H9 (cell line): ENCODE data around the gene HLA-DQB1. TPM values are rescaled to one million over a fixed set of nuclear protein-coding genes. Genes with fewer than 3 reads are reported as not detected.
"Not testable (repeated sequence)": the region's sequence is repeated elsewhere in the genome, so short reads cannot be mapped to it uniquely, and the experiment has no call there.

ENCODE experiments used
- DNase-seq: peaks from one replicate; pipeline ENCODE4 v3.0.0-alpha.2; 2017
- H2AFZ ChIP-seq: one replicate; pipeline ENCODE4 v1.6.1; 2013; ENCODE audit warnings: mild to moderate bottlenecking, low read length, control low read depth, moderate library complexity
- H2AK5ac ChIP-seq: 2 replicates; pipeline ENCODE4 v1.6.1; 2013; ENCODE audit warnings: low read length, control low read depth, mixed read lengths; ENCODE audit not compliant: insufficient read length
- H2BK120ac ChIP-seq: one replicate; pipeline ENCODE4 v1.6.1; 2013; ENCODE audit warnings: low read depth, mild to moderate bottlenecking, low read length, control low read depth, inconsistent platforms; ENCODE audit not compliant: poor library complexity, severe bottlenecking
- H2BK12ac ChIP-seq: 2 replicates; pipeline ENCODE4 v1.6.1; 2013; ENCODE audit warnings: low read length, control low read depth, mixed read lengths, low read depth; ENCODE audit not compliant: insufficient read length
- H2BK15ac ChIP-seq: 2 replicates; pipeline ENCODE4 v1.6.1; 2013; ENCODE audit warnings: low read depth, low read length, control low read depth
- H2BK20ac ChIP-seq: one replicate; pipeline ENCODE4 v1.6.1; 2013; ENCODE audit warnings: low read depth, mild to moderate bottlenecking, low read length, control low read depth, inconsistent platforms; ENCODE audit not compliant: poor library complexity, severe bottlenecking
- H2BK5ac ChIP-seq: 2 replicates; pipeline ENCODE4 v1.6.1; 2013; ENCODE audit warnings: low read length, control low read depth, mixed read lengths; ENCODE audit not compliant: insufficient read length
- H3K14ac ChIP-seq: 2 replicates; pipeline ENCODE4 v1.6.1; 2013; ENCODE audit warnings: low read length, control low read depth; ENCODE audit not compliant: insufficient read depth
- H3K18ac ChIP-seq: 2 replicates; pipeline ENCODE4 v1.6.1; 2013; ENCODE audit warnings: low read depth, mild to moderate bottlenecking, mixed read lengths, low read length, control low read depth; ENCODE audit not compliant: insufficient read length
- H3K23ac ChIP-seq: 2 replicates; pipeline ENCODE4 v1.6.1; 2013; ENCODE audit warnings: low read length, control low read depth, mixed read lengths, low read depth; ENCODE audit not compliant: insufficient read length
- H3K23me2 ChIP-seq: 2 replicates; pipeline ENCODE4 v1.6.1; 2013; ENCODE audit warnings: low read depth, mild to moderate bottlenecking, mixed read lengths, low read length, control low read depth; ENCODE audit not compliant: insufficient read length, poor library complexity, severe bottlenecking
- H3K27ac ChIP-seq: 2 replicates; pipeline ENCODE4 v1.5.1; 2013; ENCODE audit warnings: low read length, control low read depth, mixed read lengths, low read depth; ENCODE audit not compliant: insufficient read length
- H3K27me3 ChIP-seq: 2 replicates; pipeline ENCODE4 v1.6.1; 2013; ENCODE audit warnings: low read length, control low read depth, inconsistent platforms; ENCODE audit not compliant: insufficient read depth
- H3K4ac ChIP-seq: 2 replicates; pipeline ENCODE4 v1.6.1; 2013; ENCODE audit warnings: low read depth, mild to moderate bottlenecking, control low read depth, inconsistent platforms, low read length, moderate library complexity
- H3K4me1 ChIP-seq: 2 replicates; pipeline ENCODE4 v1.6.1; 2013; ENCODE audit warnings: low read length, control low read depth, inconsistent platforms; ENCODE audit not compliant: insufficient read depth
- H3K4me2 ChIP-seq: 2 replicates; pipeline ENCODE4 v1.6.1; 2013; ENCODE audit warnings: low read length, control low read depth, mixed read lengths; ENCODE audit not compliant: insufficient read length, insufficient read depth
- H3K56ac ChIP-seq: 2 replicates; pipeline ENCODE4 v1.6.1; 2013; ENCODE audit warnings: low read depth, mild to moderate bottlenecking, mixed read lengths, low read length, control low read depth; ENCODE audit not compliant: insufficient read length
- H3K79me1 ChIP-seq: 2 replicates; pipeline ENCODE4 v1.6.1; 2013; ENCODE audit warnings: low read depth, mild to moderate bottlenecking, moderate library complexity, low read length, control low read depth, inconsistent platforms; ENCODE audit not compliant: insufficient read depth, poor library complexity, severe bottlenecking
- H3K79me2 ChIP-seq: 2 replicates; pipeline ENCODE4 v1.6.1; 2013; ENCODE audit warnings: low read length, control low read depth, inconsistent platforms; ENCODE audit not compliant: insufficient read depth
- H3K9ac ChIP-seq: 2 replicates; pipeline ENCODE4 v1.6.1; 2013; ENCODE audit warnings: low read length, control low read depth, mixed read lengths; ENCODE audit not compliant: insufficient read length; ENCODE audit errors: extremely low read depth
- H3K9me3 ChIP-seq: one replicate; pipeline ENCODE4 v1.6.1; 2013; ENCODE audit warnings: low read depth, low read length, inconsistent platforms; ENCODE audit not compliant: control insufficient read depth
- H3T11ph ChIP-seq: one replicate; pipeline ENCODE4 v1.6.1; 2013; ENCODE audit warnings: mild to moderate bottlenecking, low read length, control low read depth, inconsistent platforms
- H4K20me1 ChIP-seq: one replicate; pipeline ENCODE4 v1.6.1; 2013; ENCODE audit not compliant: control insufficient read depth, insufficient read length, insufficient read depth
- H4K5ac ChIP-seq: 2 replicates; pipeline ENCODE4 v1.6.1; 2013; ENCODE audit warnings: low read depth, mild to moderate bottlenecking, mixed read lengths, low read length, control low read depth; ENCODE audit not compliant: insufficient read length
- H4K8ac ChIP-seq: replicated peaks from 2 replicates; pipeline ENCODE4 v1.6.1; 2013; ENCODE audit warnings: low read length, control low read depth, mixed read lengths, low read depth; ENCODE audit not compliant: insufficient read length
- H4K91ac ChIP-seq: 2 replicates; pipeline ENCODE4 v1.6.1; 2013; ENCODE audit warnings: low read depth, mild to moderate bottlenecking, moderate library complexity, mixed read lengths, low read length, control low read depth; ENCODE audit not compliant: insufficient read length
- H3K27ac Mint-ChIP-seq, 3 experiments: 2 replicates in 2 of 3; 3 replicates in 1 of 3; pipeline ENCODE4 v1.8.0; 2020 to 2021; ENCODE audit warnings: mixed read lengths in 3 of 3, mild to moderate bottlenecking in 1 of 3, moderate library complexity in 1 of 3
- H3K27me3 Mint-ChIP-seq: 2 replicates; pipeline ENCODE4 v1.8.0; 2021; ENCODE audit warnings: low read depth, mild to moderate bottlenecking, moderate library complexity, mixed read lengths
- H3K36me3 Mint-ChIP-seq, 3 experiments: 2 replicates in 2 of 3; 3 replicates in 1 of 3; pipeline ENCODE4 v1.8.0; 2020 to 2021; ENCODE audit warnings: low read depth in 3 of 3, mixed read lengths in 3 of 3; ENCODE audit not compliant: insufficient read depth in 1 of 3
- H3K4me1 Mint-ChIP-seq, 2 experiments: 2 replicates each; pipeline ENCODE4 v1.8.0; 2020; ENCODE audit warnings: mixed read lengths in 2 of 2
- H3K4me3 Mint-ChIP-seq, 2 experiments: 2 replicates in 1 of 2; 3 replicates in 1 of 2; pipeline ENCODE4 v1.8.0; 2020 to 2021; ENCODE audit warnings: mild to moderate bottlenecking in 2 of 2, mixed read lengths in 2 of 2, moderate library complexity in 1 of 2
- H3K9me3 Mint-ChIP-seq, 2 experiments: 2 replicates in 1 of 2; 3 replicates in 1 of 2; pipeline ENCODE4 v1.8.0; 2020; ENCODE audit warnings: mild to moderate bottlenecking in 2 of 2, mixed read lengths in 2 of 2, moderate library complexity in 1 of 2
- CTCF ChIP-seq: fragments of 200-600 bp; sonication (generic); conservative IDR thresholded peaks from 3 replicates; pipeline ENCODE4 v1.8.0; 2021; ENCODE audit warnings: antibody characterized with exemption, mild to moderate bottlenecking
- WGBS: extraction: QIAGEN DNeasy Blood & Tissue Kit; methylation state at CpG from one replicate; pipeline ENCODE4 v1.1.7; 2013; ENCODE audit warnings: missing lambda C conversion rate, low lambda C conversion rate, mixed read lengths; ENCODE audit not compliant: insufficient read length; ENCODE audit errors: extremely low coverage; 5-methylcytosine and 5-hydroxymethylcytosine counted together
- total RNA-seq: library from RNA; stranded (reverse); gene quantifications from 2 replicates; pipeline ENCODE4 v1.2.1, GENCODE V29; 2021

HLA-DQB1 gene
- total RNA-seq, 1 experiment from 2014 or later: 41.0 TPM

DNA sequence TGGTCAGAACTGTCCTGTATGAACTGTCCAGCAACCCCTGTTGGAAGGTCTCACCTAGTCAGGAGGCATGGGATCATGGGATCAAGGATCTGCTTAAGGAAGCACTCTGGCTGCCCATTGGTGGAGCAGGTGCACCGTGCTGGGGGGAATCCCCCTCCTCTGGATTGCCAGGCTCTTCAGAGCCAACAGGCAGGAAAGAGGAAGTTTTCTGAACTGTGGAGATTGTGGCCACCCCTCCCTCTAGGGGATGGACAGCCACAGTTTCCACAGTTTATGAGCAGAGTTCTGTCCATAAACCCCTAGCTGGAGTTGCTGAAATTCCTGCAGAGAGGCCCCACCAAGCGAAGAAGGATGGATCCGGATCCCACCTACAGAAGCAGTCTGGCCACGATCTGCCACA lies 13.0 kb upstream of the HLA-DQB1 start:
- Histone ChIP-seq H3K9me3 (no peaks in the 10 kb centered on the region), H3K79me1 (no peaks in the 10 kb centered on the region), H3K4me1 (no peaks in the 10 kb centered on the region), H3K9ac (no peak overlapping the region), H3K27me3 (no peaks in the 10 kb centered on the region), H2AFZ (no peak overlapping the region), H3K18ac (no peak overlapping the region), H3K14ac (no peak overlapping the region), H3K4ac (no peak overlapping the region), H4K20me1 (no peaks in the 10 kb centered on the region), H3T11ph (no peak overlapping the region), H2BK12ac (no peak overlapping the region), H4K8ac (no peak overlapping the region), H4K5ac (no peak overlapping the region), H2BK5ac (no peak overlapping the region), H3K79me2 (no peaks in the 10 kb centered on the region), H2BK120ac (no peak overlapping the region), H2BK20ac (no peak overlapping the region), H3K23me2 (no peaks in the 10 kb centered on the region), H2BK15ac (no peak overlapping the region), H2AK5ac (no peak overlapping the region), H3K23ac (no peak overlapping the region), H3K4me2 (no peak overlapping the region), H3K27ac (no peak overlapping the region), H4K91ac (no peak overlapping the region), H3K56ac (no peak overlapping the region)
- no CpG with 5 or more reads among the region's 4 CpGs for WGBS
- Mint-ChIP-seq H3K4me1 (no peaks in the 10 kb centered on the region), H3K9me3 (peaks cover 9% of the 10 kb centered on the region in 2 experiments; a peak in 3 of 5 replicates), H3K27me3 (peaks cover 2% of the 10 kb centered on the region), H3K27ac (peak overlapping the region in 1 of 3 experiments; percentile 67; a peak in 1 of 7 replicates), H3K36me3 (peaks cover 0 to 9% (median 4%) of the 10 kb centered on the region in 3 experiments; a peak in 3 of 7 replicates), H3K4me3 (no peak overlapping the region)
- no peak for DNase-seq
- TF ChIP-seq CTCF: no peak

DNA sequence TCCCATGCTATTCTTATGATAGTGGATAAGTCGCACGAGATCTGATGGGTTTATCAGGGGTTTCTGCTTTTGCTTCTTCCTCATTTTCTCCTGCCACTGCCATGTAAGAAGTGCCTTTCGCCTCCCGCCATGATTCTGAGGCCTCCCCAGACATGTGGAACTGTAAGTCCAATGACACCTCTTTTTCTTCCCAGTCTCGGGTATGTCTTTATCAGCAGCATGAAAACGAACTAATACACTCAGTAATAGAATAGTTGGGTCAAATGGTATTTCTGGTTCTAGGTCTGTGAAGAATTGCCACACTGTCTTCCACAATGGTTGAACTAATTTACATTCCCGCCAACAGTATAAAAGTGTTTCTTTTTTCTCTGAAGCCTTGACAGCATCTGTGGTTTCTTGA lies 7.7 kb upstream of the HLA-DQB1 start:
- not testable (repeated sequence) for H3K79me1 ChIP-seq, H3K4me2 ChIP-seq, H4K8ac ChIP-seq, H2BK12ac ChIP-seq, H3K27ac Mint-ChIP-seq, H3K56ac ChIP-seq, H4K5ac ChIP-seq, H3K27ac ChIP-seq, H3K23me2 ChIP-seq, H2AFZ ChIP-seq, H2BK20ac ChIP-seq, H3K4me1 ChIP-seq, H3K9me3 ChIP-seq, H3K79me2 ChIP-seq, H3K9ac ChIP-seq, H3K4me3 Mint-ChIP-seq, H3K27me3 ChIP-seq, H2BK15ac ChIP-seq, H3K18ac ChIP-seq, H3T11ph ChIP-seq, H2AK5ac ChIP-seq, DNase-seq, H4K20me1 ChIP-seq, H4K91ac ChIP-seq, H3K23ac ChIP-seq, H3K14ac ChIP-seq, H2BK5ac ChIP-seq, H2BK120ac ChIP-seq, H3K4ac ChIP-seq, H3K27me3 Mint-ChIP-seq, H3K4me1 Mint-ChIP-seq
- peaks cover 20 to 26% of the 10 kb centered on the region in 2 experiments for H3K9me3 Mint-ChIP-seq
- H3K36me3 Mint-ChIP-seq: peaks cover 7 to 12% (median 7%) of the 10 kb centered on the region in 3 experiments; a peak in 6 of 7 replicates
- no CpG with 5 or more reads among the region's 7 CpGs for WGBS
